BLaER1 (cell line): ENCODE data around the gene FLNC.

ENCODE experiments used
- H3K27ac ChIP-seq: shearing (Covaris generic); formaldehyde crosslinking; 2 replicates; pipeline ENCODE4 v1.8.1; 2022
- H3K27me3 ChIP-seq: shearing (Covaris generic); formaldehyde crosslinking; 2 replicates; pipeline ENCODE4 v1.8.1; 2022
- H3K36me3 ChIP-seq: shearing (Covaris generic); formaldehyde crosslinking; 2 replicates; pipeline ENCODE4 v1.8.1; 2022
- H3K4me1 ChIP-seq: shearing (Covaris generic); formaldehyde crosslinking; 2 replicates; pipeline ENCODE4 v1.8.1; 2022
- H3K4me2 ChIP-seq: shearing (Covaris generic); formaldehyde crosslinking; 2 replicates; pipeline ENCODE4 v1.8.1; 2022
- H3K4me3 ChIP-seq: shearing (Covaris generic); formaldehyde crosslinking; 2 replicates; pipeline ENCODE4 v1.8.1; 2022
- H3K9ac ChIP-seq: shearing (Covaris generic); formaldehyde crosslinking; 2 replicates; pipeline ENCODE4 v1.8.1; 2022
- H3K9me3 ChIP-seq: shearing (Covaris generic); formaldehyde crosslinking; 2 replicates; pipeline ENCODE4 v1.8.1; 2022
- H4K20me1 ChIP-seq: shearing (Covaris generic); formaldehyde crosslinking; 2 replicates; pipeline ENCODE4 v1.8.1; 2022
- Cebpa-rat ChIP-seq: shearing (Covaris generic); IDR thresholded peaks from 2 replicates; pipeline ENCODE4 v1.8.1; 2022

Gene FLNC

GRCh38 chr7:128830231-128831177 is at the start of gene FLNC:
Gene FLNC (plus strand): TSS chr7:128830406. CDS start chr7:128830638, 232 bp downstream.
- Histone ChIP-seq H3K27ac (peak within 1 kb of the TSS; percentile 42), H4K20me1 (no peaks in the 10 kb centered on the region), H3K4me1 (peaks cover 40% of the 10 kb centered on the region), H3K4me3 (peak within 1 kb of the TSS; percentile 61), H3K27me3 (peaks cover 38% of the 10 kb centered on the region), H3K9ac (peak within 1 kb of the TSS; percentile 66; the same call in 1 of the 2 replicates), H3K9me3 (no peaks in the 10 kb centered on the region), H3K4me2 (peak within 1 kb of the TSS; percentile 95), H3K36me3 (no peaks in the 10 kb centered on the region)
- TF ChIP-seq Cebpa-rat, result no peak

- Histone ChIP-seq H3K4me1 (no peaks in the 10 kb centered on the region), H3K9me3 (peaks cover 10% of the 10 kb centered on the region), H3K27me3 (no peaks in the 10 kb centered on the region), H3K9ac (no peak overlapping the region), H3K27ac (no peak overlapping the region), H3K4me2 (no peak overlapping the region), H3K36me3 (no peaks in the 10 kb centered on the region), H3K4me3 (no peak overlapping the region), H4K20me1 (no peaks in the 10 kb centered on the region)
- no peak for TF ChIP-seq Cebpa-rat
Measured at GRCh38 chr7:128781126-128781525, 49.1 kb upstream of the FLNC start.

- no peak overlapping the region for H3K4me3 ChIP-seq
- no peaks in the 10 kb centered on the region for H3K4me1 ChIP-seq
- no peak for TF ChIP-seq Cebpa-rat
- H4K20me1 ChIP-seq, result no peaks in the 10 kb centered on the region
- no peak overlapping the region for H3K9ac ChIP-seq
- H3K27ac ChIP-seq, result no peak overlapping the region
- peaks cover 10% of the 10 kb centered on the region for H3K9me3 ChIP-seq
- no peaks in the 10 kb centered on the region for H3K36me3 ChIP-seq
- H3K4me2 ChIP-seq, result no peak overlapping the region
- H3K27me3 ChIP-seq, result no peaks in the 10 kb centered on the region
Measured at GRCh38 chr7:128781851-128782250, 48.4 kb upstream of the FLNC start.

GRCh38 chr7:128783143-128783861 is 46.9 kb upstream of the FLNC start:
- no peak overlapping the region for H3K9ac ChIP-seq
- no peak overlapping the region for H3K4me3 ChIP-seq
- H3K27me3 ChIP-seq, result no peaks in the 10 kb centered on the region

GRCh38 chr7:128785738-128786137 is 44.5 kb upstream of the FLNC start:
- no peak overlapping the region for H3K4me3 ChIP-seq
- no peak overlapping the region for H3K4me2 ChIP-seq
- no peaks in the 10 kb centered on the region for H4K20me1 ChIP-seq
- H3K9me3 ChIP-seq, result no peaks in the 10 kb centered on the region
- no peaks in the 10 kb centered on the region for H3K27me3 ChIP-seq
- H3K27ac ChIP-seq, result no peak overlapping the region
- no peak for TF ChIP-seq Cebpa-rat
- no peaks in the 10 kb centered on the region for H3K36me3 ChIP-seq
- no peak overlapping the region for H3K9ac ChIP-seq
- H3K4me1 ChIP-seq, result peaks cover 7% of the 10 kb centered on the region

More at GRCh38 chr7:128783143-128783861, 46.9 kb upstream of the FLNC start:
- H3K4me2 ChIP-seq, result no peak overlapping the region
- no peaks in the 10 kb centered on the region for H3K9me3 ChIP-seq
- H3K4me1 ChIP-seq, result no peaks in the 10 kb centered on the region
- no peaks in the 10 kb centered on the region for H4K20me1 ChIP-seq
- no peak overlapping the region for H3K27ac ChIP-seq
- no peak for TF ChIP-seq Cebpa-rat
- H3K36me3 ChIP-seq, result no peaks in the 10 kb centered on the region

- Histone ChIP-seq H3K9me3 (no peaks in the 10 kb centered on the region), H3K27ac (no peak overlapping the region), H3K4me2 (no peak overlapping the region), H3K36me3 (no peaks in the 10 kb centered on the region), H3K4me3 (no peak overlapping the region), H3K27me3 (no peaks in the 10 kb centered on the region), H4K20me1 (no peaks in the 10 kb centered on the region), H3K9ac (no peak overlapping the region), H3K4me1 (peaks cover 26% of the 10 kb centered on the region)
- no peak for TF ChIP-seq Cebpa-rat
Measured at GRCh38 chr7:128788446-128789412, 41.5 kb upstream of the FLNC start.

- H3K4me2 ChIP-seq, result peak overlapping the region; percentile 97
Measured at GRCh38 chr7:128790315-128791041, 39.7 kb upstream of the FLNC start.

GRCh38 chr7:128791121-128791971 is 38.9 kb upstream of the FLNC start, which contains the start of gene CCDC136:
Gene CCDC136 (plus strand): TSS chr7:128791968. CDS start chr7:128792412, 444 bp downstream.
- H3K4me1 ChIP-seq, result peaks cover 36% of the 10 kb centered on the region
- H3K27ac ChIP-seq, result peak within 1 kb of the TSS; percentile 73
- peak within 1 kb of the TSS; percentile 82 for H3K9ac ChIP-seq
- H3K4me2 ChIP-seq, result peak within 1 kb of the TSS; percentile 97
- H3K9me3 ChIP-seq, result no peaks in the 10 kb centered on the region
- peak within 1 kb of the TSS; percentile 92 for H3K4me3 ChIP-seq
- peaks cover 21% of the 10 kb centered on the region for H3K36me3 ChIP-seq
- no peaks in the 10 kb centered on the region for H3K27me3 ChIP-seq
- no peak for TF ChIP-seq Cebpa-rat
- no peaks in the 10 kb centered on the region for H4K20me1 ChIP-seq

More at GRCh38 chr7:128790315-128791041, 39.7 kb upstream of the FLNC start:
- TF ChIP-seq Cebpa-rat, result no peak
- Histone ChIP-seq H3K9ac (peak overlapping the region; percentile 82), H3K36me3 (peaks cover 13% of the 10 kb centered on the region), H3K27me3 (no peaks in the 10 kb centered on the region), H3K4me1 (peaks cover 36% of the 10 kb centered on the region), H3K4me3 (peak overlapping the region; percentile 92), H3K9me3 (no peaks in the 10 kb centered on the region), H4K20me1 (no peaks in the 10 kb centered on the region), H3K27ac (peak overlapping the region; percentile 73; the same call in 1 of the 2 replicates)
